HG03139 (cell line): ENCODE measurements around the gene MRPS10.

Experiments used
- ATAC-seq: cut with Tn5 transposase; IDR thresholded peaks from one replicate; pipeline ENCODE4 v1.9.1; 2021; ENCODE audit not compliant: unreplicated experiment

The MRPS10 gene

GRCh38 chr6:42217519-42218367, at the start of gene MRPS10:
Gene MRPS10 (minus strand): TSS chr6:42217861. CDS start chr6:42217849, 12 bp downstream.
- peak; percentile 95 for ATAC-seq

GRCh38 chr6:42266538-42266937, 48.9 kb upstream of the MRPS10 start:
- no peak for ATAC-seq

- ATAC-seq, result no peak
Observed at GRCh38 chr6:42264852-42265390, 47.3 kb upstream of the MRPS10 start.

GRCh38 chr6:42264162-42264851, 46.6 kb upstream of the MRPS10 start:
- ATAC-seq, result no peak

- ATAC-seq, result no peak
Observed at GRCh38 chr6:42263165-42263728, 45.6 kb upstream of the MRPS10 start.

GRCh38 chr6:42260972-42261371, 43.3 kb upstream of the MRPS10 start:
- no peak for ATAC-seq

- ATAC-seq, result no peak
Observed at GRCh38 chr6:42260396-42260888, 42.8 kb upstream of the MRPS10 start.

- ATAC-seq, result no peak
Observed at GRCh38 chr6:42259841-42260395, 42.3 kb upstream of the MRPS10 start.

- ATAC-seq, result no peak
Observed at GRCh38 chr6:42259286-42259685, 41.6 kb upstream of the MRPS10 start.

GRCh38 chr6:42257614-42258013, 40.0 kb upstream of the MRPS10 start:
- ATAC-seq, result no peak

GRCh38 chr6:42257063-42257462, 39.4 kb upstream of the MRPS10 start:
- no peak for ATAC-seq

GRCh38 chr6:42255050-42255449, 37.4 kb upstream of the MRPS10 start:
- no peak for ATAC-seq

- no peak for ATAC-seq
Observed at GRCh38 chr6:42254505-42254904, 36.8 kb upstream of the MRPS10 start.

GRCh38 chr6:42251911-42252637, 34.4 kb upstream of the MRPS10 start:
- ATAC-seq, result no peak

- no peak for ATAC-seq
Observed at GRCh38 chr6:42251500-42251899, 33.8 kb upstream of the MRPS10 start.

GRCh38 chr6:42250274-42250931, 32.7 kb upstream of the MRPS10 start:
- ATAC-seq, result no peak

- ATAC-seq, result no peak
Observed at GRCh38 chr6:42249279-42249678, 31.6 kb upstream of the MRPS10 start.

GRCh38 chr6:42243046-42243445, 25.4 kb upstream of the MRPS10 start:
- no peak for ATAC-seq

GRCh38 chr6:42241915-42242314, 24.3 kb upstream of the MRPS10 start:
- ATAC-seq, result no peak
